Measurements from ENCODE around the gene GPHN.

DNA sequence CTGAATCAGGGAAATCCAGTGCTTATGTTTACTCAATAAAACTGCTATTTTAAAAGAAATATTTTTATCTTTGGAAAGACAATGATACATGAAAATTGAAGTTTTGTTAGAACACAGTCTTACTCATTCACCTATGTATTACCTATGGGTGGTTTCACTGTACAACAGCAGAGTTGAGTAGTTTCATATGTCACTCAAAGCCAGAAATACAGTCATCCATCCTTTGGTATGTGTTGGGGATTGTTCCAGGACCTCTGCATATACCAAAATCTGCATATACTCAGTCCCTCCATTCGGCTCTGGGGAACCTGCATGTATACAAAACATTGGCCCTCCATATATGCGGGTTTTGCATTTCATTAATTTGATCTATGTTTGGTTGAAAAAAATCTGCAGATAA lies 190.6 kb downstream of the GPHN start:
- TF ChIP-seq, protein P1, sequence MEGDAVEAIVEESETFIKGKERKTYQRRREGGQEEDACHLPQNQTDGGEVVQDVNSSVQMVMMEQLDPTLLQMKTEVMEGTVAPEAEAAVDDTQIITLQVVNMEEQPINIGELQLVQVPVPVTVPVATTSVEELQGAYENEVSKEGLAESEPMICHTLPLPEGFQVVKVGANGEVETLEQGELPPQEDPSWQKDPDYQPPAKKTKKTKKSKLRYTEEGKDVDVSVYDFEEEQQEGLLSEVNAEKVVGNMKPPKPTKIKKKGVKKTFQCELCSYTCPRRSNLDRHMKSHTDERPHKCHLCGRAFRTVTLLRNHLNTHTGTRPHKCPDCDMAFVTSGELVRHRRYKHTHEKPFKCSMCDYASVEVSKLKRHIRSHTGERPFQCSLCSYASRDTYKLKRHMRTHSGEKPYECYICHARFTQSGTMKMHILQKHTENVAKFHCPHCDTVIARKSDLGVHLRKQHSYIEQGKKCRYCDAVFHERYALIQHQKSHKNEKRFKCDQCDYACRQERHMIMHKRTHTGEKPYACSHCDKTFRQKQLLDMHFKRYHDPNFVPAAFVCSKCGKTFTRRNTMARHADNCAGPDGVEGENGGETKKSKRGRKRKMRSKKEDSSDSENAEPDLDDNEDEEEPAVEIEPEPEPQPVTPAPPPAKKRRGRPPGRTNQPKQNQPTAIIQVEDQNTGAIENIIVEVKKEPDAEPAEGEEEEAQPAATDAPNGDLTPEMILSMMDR (IDR thresholded peaks at IDR 0.05) = no peak
- TF ChIP-seq POLR2A (IDR thresholded peaks at IDR 0.05) = no peak

Data from thyroid gland (tissue), 4 donors.